ENCODE data around the gene DSCAM. TPM values are rescaled to one million over a fixed set of nuclear protein-coding genes. Genes with fewer than 3 reads are reported as not detected.

DSCAM gene
- total and polyA plus RNA-seq, 10 of the 15 experiments (the other 5 are each of a cell fraction or from before 2014, with no cell fraction given) = not detected

DNA sequence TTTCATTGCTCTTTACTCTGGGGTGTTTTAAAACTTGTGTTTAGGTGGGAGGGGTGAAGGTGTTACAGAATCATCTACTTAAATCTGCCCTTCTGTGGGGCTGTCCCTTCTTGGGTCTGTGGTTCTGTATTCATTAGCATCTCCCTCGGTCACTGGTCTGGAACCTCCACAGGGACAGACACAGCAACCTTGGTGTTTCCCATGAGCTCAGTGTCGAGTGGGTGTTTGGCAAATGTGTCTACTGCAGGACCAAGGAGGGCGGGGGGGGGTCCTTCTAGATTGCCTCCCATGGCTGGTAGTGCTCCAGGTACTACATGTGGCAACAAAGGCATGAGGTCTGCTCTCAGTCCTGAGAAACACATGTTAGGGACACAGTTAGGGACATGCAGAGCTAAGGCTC, 706.3 kb downstream of the DSCAM start (continued):
- TF ChIP-seq, protein P1, sequence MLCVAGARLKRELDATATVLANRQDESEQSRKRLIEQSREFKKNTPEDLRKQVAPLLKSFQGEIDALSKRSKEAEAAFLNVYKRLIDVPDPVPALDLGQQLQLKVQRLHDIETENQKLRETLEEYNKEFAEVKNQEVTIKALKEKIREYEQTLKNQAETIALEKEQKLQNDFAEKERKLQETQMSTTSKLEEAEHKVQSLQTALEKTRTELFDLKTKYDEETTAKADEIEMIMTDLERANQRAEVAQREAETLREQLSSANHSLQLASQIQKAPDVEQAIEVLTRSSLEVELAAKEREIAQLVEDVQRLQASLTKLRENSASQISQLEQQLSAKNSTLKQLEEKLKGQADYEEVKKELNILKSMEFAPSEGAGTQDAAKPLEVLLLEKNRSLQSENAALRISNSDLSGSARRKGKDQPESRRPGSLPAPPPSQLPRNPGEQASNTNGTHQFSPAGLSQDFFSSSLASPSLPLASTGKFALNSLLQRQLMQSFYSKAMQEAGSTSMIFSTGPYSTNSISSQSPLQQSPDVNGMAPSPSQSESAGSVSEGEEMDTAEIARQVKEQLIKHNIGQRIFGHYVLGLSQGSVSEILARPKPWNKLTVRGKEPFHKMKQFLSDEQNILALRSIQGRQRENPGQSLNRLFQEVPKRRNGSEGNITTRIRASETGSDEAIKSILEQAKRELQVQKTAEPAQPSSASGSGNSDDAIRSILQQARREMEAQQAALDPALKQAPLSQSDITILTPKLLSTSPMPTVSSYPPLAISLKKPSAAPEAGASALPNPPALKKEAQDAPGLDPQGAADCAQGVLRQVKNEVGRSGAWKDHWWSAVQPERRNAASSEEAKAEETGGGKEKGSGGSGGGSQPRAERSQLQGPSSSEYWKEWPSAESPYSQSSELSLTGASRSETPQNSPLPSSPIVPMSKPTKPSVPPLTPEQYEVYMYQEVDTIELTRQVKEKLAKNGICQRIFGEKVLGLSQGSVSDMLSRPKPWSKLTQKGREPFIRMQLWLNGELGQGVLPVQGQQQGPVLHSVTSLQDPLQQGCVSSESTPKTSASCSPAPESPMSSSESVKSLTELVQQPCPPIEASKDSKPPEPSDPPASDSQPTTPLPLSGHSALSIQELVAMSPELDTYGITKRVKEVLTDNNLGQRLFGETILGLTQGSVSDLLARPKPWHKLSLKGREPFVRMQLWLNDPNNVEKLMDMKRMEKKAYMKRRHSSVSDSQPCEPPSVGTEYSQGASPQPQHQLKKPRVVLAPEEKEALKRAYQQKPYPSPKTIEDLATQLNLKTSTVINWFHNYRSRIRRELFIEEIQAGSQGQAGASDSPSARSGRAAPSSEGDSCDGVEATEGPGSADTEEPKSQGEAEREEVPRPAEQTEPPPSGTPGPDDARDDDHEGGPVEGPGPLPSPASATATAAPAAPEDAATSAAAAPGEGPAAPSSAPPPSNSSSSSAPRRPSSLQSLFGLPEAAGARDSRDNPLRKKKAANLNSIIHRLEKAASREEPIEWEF (IDR thresholded peaks at IDR 0.05; ENCODE audit: insufficient replicate concordance, low read depth, low read length) = no peak
- TF ChIP-seq ESRRA (IDR thresholded peaks at IDR 0.05; ENCODE audit: low read length) = no peak
- TF ChIP-seq MEF2B (IDR thresholded peaks at IDR 0.05; ENCODE audit: partially characterized antibody, poor library complexity, severe bottlenecking) = no peak
- no peak for TF ChIP-seq IRF4 (IDR thresholded peaks at IDR 0.05; ENCODE audit: low read depth, low read length)
- TF ChIP-seq NFIC (IDR thresholded peaks at IDR 0.05; ENCODE audit: low read depth, low read length) = no peak
- no peak for TF ChIP-seq HDGF (IDR thresholded peaks at IDR 0.05)
- no peak for TF ChIP-seq ETV6 (conservative IDR thresholded peaks at IDR 0.05 in 1 of 2, IDR thresholded peaks at IDR 0.05 in 1 of 2; ENCODE audit: borderline replicate concordance in 1 of 2, low read depth in 1 of 2)
- no peak for TF ChIP-seq MXI1 (IDR thresholded peaks at IDR 0.05; ENCODE audit: low read depth, low read length)
- TF ChIP-seq, protein P2, sequence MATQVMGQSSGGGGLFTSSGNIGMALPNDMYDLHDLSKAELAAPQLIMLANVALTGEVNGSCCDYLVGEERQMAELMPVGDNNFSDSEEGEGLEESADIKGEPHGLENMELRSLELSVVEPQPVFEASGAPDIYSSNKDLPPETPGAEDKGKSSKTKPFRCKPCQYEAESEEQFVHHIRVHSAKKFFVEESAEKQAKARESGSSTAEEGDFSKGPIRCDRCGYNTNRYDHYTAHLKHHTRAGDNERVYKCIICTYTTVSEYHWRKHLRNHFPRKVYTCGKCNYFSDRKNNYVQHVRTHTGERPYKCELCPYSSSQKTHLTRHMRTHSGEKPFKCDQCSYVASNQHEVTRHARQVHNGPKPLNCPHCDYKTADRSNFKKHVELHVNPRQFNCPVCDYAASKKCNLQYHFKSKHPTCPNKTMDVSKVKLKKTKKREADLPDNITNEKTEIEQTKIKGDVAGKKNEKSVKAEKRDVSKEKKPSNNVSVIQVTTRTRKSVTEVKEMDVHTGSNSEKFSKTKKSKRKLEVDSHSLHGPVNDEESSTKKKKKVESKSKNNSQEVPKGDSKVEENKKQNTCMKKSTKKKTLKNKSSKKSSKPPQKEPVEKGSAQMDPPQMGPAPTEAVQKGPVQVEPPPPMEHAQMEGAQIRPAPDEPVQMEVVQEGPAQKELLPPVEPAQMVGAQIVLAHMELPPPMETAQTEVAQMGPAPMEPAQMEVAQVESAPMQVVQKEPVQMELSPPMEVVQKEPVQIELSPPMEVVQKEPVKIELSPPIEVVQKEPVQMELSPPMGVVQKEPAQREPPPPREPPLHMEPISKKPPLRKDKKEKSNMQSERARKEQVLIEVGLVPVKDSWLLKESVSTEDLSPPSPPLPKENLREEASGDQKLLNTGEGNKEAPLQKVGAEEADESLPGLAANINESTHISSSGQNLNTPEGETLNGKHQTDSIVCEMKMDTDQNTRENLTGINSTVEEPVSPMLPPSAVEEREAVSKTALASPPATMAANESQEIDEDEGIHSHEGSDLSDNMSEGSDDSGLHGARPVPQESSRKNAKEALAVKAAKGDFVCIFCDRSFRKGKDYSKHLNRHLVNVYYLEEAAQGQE (IDR thresholded peaks at IDR 0.05; ENCODE audit: low read depth, low read length) = no peak

Measured in GM12878 (cell line).